Measurements from ENCODE around the gene RABGGTB. TPM values are rescaled to one million over a fixed set of nuclear protein-coding genes. Genes with fewer than 3 reads are reported as not detected.

Gene RABGGTB
- total RNA-seq, 1 experiment from 2014 or later = 162 TPM

DNA sequence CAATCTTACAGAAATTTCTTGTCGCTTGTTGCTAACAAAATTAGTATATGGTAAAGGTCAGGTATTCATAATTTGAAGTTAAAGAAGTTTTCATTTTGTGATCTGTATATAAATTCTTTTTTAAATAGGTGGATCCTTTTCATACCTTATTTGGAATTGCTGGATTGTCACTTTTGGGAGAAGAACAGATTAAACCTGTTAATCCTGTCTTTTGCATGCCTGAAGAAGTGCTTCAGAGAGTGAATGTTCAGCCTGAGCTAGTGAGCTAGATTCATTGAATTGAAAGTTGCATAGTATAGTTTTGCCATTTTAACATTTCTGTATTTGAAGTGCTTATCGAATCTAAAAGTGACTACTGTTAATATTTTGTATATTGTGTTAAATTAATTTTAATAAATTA, 8.3 kb downstream of the RABGGTB start:
- Histone ChIP-seq H3K9ac (ENCODE audit: extremely low read depth, insufficient read length, low read length) (no peak overlapping the region), H2BK120ac (ENCODE audit: low read depth, low read length, poor library complexity, severe bottlenecking) (no peak overlapping the region), H2BK5ac (ENCODE audit: insufficient read length, low read length) (no peak overlapping the region), H2AFZ (ENCODE audit: low read length) (no peak overlapping the region), H4K20me1 (ENCODE audit: control insufficient read depth, insufficient read depth, insufficient read length) (no peaks in the 10 kb centered on the region), H3K4me2 (ENCODE audit: insufficient read depth, insufficient read length, low read length) (no peak overlapping the region), H3K18ac (ENCODE audit: insufficient read length, low read depth, low read length) (no peak overlapping the region), H3K14ac (ENCODE audit: insufficient read depth, low read length) (no peak overlapping the region), H3K56ac (ENCODE audit: insufficient read length, low read depth, low read length) (no peak overlapping the region), H3K4ac (ENCODE audit: low read depth, low read length) (no peak overlapping the region), H3K27me3 (ENCODE audit: insufficient read depth, low read length) (no peaks in the 10 kb centered on the region), H2BK12ac (ENCODE audit: insufficient read length, low read depth, low read length) (no peak overlapping the region), H2BK20ac (ENCODE audit: low read depth, low read length, poor library complexity, severe bottlenecking) (no peak overlapping the region), H3K27ac (ENCODE audit: insufficient read length, low read depth, low read length) (no peak overlapping the region), H4K5ac (ENCODE audit: insufficient read length, low read depth, low read length) (no peak overlapping the region), H3T11ph (ENCODE audit: low read length) (no peak overlapping the region), H3K79me1 (ENCODE audit: insufficient read depth, low read depth, low read length, poor library complexity, severe bottlenecking) (no peaks in the 10 kb centered on the region), H2AK5ac (ENCODE audit: insufficient read length, low read length) (no peak overlapping the region), H3K9me3 (ENCODE audit: control insufficient read depth, low read depth, low read length) (no peaks in the 10 kb centered on the region), H4K8ac (replicated peaks; ENCODE audit: insufficient read length, low read depth, low read length) (no peak overlapping the region), H4K91ac (ENCODE audit: insufficient read length, low read depth, low read length) (no peak overlapping the region), H3K4me1 (ENCODE audit: insufficient read depth, low read length) (no peaks in the 10 kb centered on the region), H3K23me2 (ENCODE audit: insufficient read length, low read depth, low read length, poor library complexity, severe bottlenecking) (no peaks in the 10 kb centered on the region), H2BK15ac (ENCODE audit: low read depth, low read length) (no peak overlapping the region), H3K23ac (ENCODE audit: insufficient read length, low read depth, low read length) (no peak overlapping the region), H3K79me2 (ENCODE audit: insufficient read depth, low read length) (no peaks in the 10 kb centered on the region; the same call in 1 of the 2 replicates)
- DNase-seq = no peak
- TF ChIP-seq, protein P1, sequence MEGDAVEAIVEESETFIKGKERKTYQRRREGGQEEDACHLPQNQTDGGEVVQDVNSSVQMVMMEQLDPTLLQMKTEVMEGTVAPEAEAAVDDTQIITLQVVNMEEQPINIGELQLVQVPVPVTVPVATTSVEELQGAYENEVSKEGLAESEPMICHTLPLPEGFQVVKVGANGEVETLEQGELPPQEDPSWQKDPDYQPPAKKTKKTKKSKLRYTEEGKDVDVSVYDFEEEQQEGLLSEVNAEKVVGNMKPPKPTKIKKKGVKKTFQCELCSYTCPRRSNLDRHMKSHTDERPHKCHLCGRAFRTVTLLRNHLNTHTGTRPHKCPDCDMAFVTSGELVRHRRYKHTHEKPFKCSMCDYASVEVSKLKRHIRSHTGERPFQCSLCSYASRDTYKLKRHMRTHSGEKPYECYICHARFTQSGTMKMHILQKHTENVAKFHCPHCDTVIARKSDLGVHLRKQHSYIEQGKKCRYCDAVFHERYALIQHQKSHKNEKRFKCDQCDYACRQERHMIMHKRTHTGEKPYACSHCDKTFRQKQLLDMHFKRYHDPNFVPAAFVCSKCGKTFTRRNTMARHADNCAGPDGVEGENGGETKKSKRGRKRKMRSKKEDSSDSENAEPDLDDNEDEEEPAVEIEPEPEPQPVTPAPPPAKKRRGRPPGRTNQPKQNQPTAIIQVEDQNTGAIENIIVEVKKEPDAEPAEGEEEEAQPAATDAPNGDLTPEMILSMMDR (conservative IDR thresholded peaks at IDR 0.05) = no peak
- Mint-ChIP-seq H3K4me1 (peaks cover 17 to 22% of the 10 kb centered on the region in 2 experiments), H3K9me3 (no peaks in the 10 kb centered on the region), H3K27ac (peak overlapping the region in 1 of 3 experiments; percentile 43; a peak in 2 of 7 replicates), H3K27me3 (ENCODE audit: low read depth) (no peaks in the 10 kb centered on the region; the same call in 1 of the 2 replicates), H3K4me3 (no peak overlapping the region), H3K36me3 (ENCODE audit: insufficient read depth in 1 of 3, low read depth in 3 of 3) (peaks cover 48 to 90% (median 64%) of the 10 kb centered on the region in 3 experiments; a peak in 6 of 7 replicates)
- WGBS (ENCODE audit: extremely low coverage, insufficient read length, low lambda C conversion rate) = no CpG with 5 or more reads among the region's 2 CpGs
